Naive B cell (primary cell): ENCODE measurements around the gene MTHFD2L. TPM values are rescaled to one million over a fixed set of nuclear protein-coding genes. Genes with fewer than 3 reads are reported as not detected.

Experiments
- ATAC-seq, 2 donors: fragments of 150-1000 bp; cut with Tn5 transposase; 2 replicates each; pipeline ENCODE4 v1.10.0; 2021; ENCODE audit warnings: low read depth in 2 of 2, mild to moderate bottlenecking in 2 of 2, moderate library complexity in 2 of 2
- DNase-seq: peaks from one replicate; pipeline ENCODE4 v3.0.0; 2022
- H3K27ac Mint-ChIP-seq, 6 donors: one replicate each; pipeline ENCODE4 v1.8.0; 2020 to 2022; ENCODE audit warnings: mild to moderate bottlenecking in 6 of 6, mixed read lengths in 6 of 6, moderate library complexity in 5 of 6, inconsistent platforms in 2 of 6
- H3K27me3 Mint-ChIP-seq, 3 donors: one replicate each; pipeline ENCODE4 v1.8.0; 2021 to 2022; ENCODE audit warnings: mixed read lengths in 3 of 3, mild to moderate bottlenecking in 1 of 3
- H3K36me3 Mint-ChIP-seq, 2 donors: one replicate each; pipeline ENCODE4 v1.8.0; 2020 to 2022; ENCODE audit warnings: mixed read lengths in 2 of 2, inconsistent platforms in 1 of 2, mild to moderate bottlenecking in 1 of 2
- H3K4me1 Mint-ChIP-seq, 3 donors: one replicate each; pipeline ENCODE4 v1.8.0; 2020 to 2022; ENCODE audit warnings: mixed read lengths in 3 of 3, inconsistent platforms in 1 of 3, mild to moderate bottlenecking in 1 of 3, moderate library complexity in 1 of 3
- H3K4me3 Mint-ChIP-seq, 8 donors: one replicate each; pipeline ENCODE4 v1.8.0; 2020 to 2022; ENCODE audit warnings: mild to moderate bottlenecking in 8 of 8, mixed read lengths in 8 of 8, moderate library complexity in 8 of 8, inconsistent platforms in 2 of 8
- H3K9me3 Mint-ChIP-seq, 7 donors: one replicate each; pipeline ENCODE4 v1.8.0; 2020 to 2022; ENCODE audit warnings: mixed read lengths in 7 of 7, mild to moderate bottlenecking in 5 of 7, inconsistent platforms in 2 of 7, moderate library complexity in 1 of 7
- polyA plus RNA-seq, 6 donors: library from polyadenylated mRNA; unstranded; fragments of 300-500 nt; fragmentation: Illumina TruSeq; gene quantifications; one replicate each; pipeline ENCODE4 v1.2.3, GENCODE V29; 2021; ENCODE audit warnings: low read depth in 6 of 6

Gene MTHFD2L
- polyA plus RNA-seq, 6 donors from 2014 or later = 6.6 to 19.6 (median 8.1) TPM

DNA sequence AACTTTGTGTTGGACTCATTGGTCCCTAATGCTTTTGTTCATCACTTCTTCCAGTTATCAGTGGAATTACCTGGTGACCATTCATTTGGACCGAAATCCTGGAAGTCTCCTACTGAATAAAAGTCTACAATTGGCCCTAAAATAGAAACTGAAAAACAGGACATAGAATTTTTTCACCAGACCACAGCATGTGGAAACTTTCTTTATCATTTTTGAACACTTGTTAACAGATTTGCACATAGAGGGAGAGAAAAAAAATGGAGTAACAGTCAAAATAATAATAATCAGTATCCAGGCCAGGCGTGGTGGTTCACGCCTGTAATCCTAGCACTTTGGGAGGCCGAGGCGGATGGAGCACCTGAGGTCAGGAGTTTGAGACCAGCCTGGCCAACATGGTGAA, 157.5 kb downstream of the MTHFD2L start:
- Mint-ChIP-seq H3K4me3 (no peak overlapping the region), H3K9me3 (no peaks in the 10 kb centered on the region), H3K27ac (no peak overlapping the region), H3K36me3 (no peaks in the 10 kb centered on the region), H3K27me3 (peaks cover 0 to under 1% (median 0%) of the 10 kb centered on the region in 3 donors), H3K4me1 (no peaks in the 10 kb centered on the region)
- ATAC-seq = no peak
- no peak for DNase-seq

DNA sequence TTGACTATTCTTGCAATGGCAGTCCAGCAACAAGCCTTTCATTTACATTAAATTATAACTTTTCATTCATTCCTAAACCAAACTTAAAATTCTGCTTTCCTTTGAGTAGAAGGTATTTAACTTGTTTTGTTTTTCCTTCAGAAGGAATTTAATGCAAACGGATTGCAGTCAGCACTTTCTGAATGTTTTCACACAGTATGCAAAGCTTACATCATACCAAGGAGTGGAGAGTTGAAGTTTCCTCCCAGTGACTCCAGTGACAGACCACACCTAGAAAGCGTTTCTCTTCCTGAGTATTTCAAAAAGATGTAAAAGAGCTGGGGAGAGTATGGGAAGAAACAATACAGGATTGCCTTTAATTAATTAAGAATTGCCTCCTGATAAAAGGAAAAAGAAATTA, 158.5 kb downstream of the MTHFD2L start:
- ATAC-seq = no peak
- Mint-ChIP-seq H3K4me3 (peak overlapping the region in 1 of 8 donors; percentile 5), H3K9me3 (no peaks in the 10 kb centered on the region), H3K27ac (no peak overlapping the region), H3K4me1 (peaks cover 0 to 7% (median 0%) of the 10 kb centered on the region in 3 donors), H3K36me3 (no peaks in the 10 kb centered on the region), H3K27me3 (peaks cover 8 to 9% (median 9%) of the 10 kb centered on the region in 3 donors)
- no peak for DNase-seq

DNA sequence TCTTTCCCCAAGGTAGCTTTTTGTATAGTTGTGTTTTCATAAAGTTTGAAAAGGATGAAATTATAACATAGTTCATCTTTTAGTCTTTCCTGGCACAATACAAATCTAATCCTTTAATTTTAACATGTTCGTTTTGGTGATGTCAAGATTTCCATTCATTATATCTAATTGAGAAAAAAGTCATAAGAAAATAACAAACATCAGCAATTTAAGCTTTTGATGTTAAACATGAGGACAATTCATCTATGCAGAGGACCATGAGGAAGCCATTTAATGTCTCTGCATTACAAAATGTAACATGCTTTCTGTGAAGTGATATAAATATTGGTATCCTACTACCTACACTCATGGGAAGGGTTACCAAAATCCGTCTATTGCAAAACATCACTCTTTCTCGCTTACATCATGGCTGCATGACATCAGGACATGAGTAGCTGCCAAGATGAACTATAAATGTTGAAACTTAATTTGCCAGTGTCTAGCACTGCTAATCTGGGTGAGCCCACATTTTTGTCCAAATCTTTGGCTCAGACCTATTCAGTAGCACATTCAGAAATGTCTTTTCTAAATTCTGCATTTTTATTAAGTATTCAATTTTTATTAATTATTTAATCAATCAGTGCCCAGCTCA, 159.8 kb downstream of the MTHFD2L start:
- H3K9me3 Mint-ChIP-seq = no peaks in the 10 kb centered on the region
- peaks cover 8 to 14% (median 9%) of the 10 kb centered on the region in 3 donors for H3K27me3 Mint-ChIP-seq
- H3K4me3 Mint-ChIP-seq = no peak overlapping the region
- ATAC-seq = no peak
- H3K27ac Mint-ChIP-seq = no peak overlapping the region
- no peak for DNase-seq
- no peaks in the 10 kb centered on the region for H3K36me3 Mint-ChIP-seq
- H3K4me1 Mint-ChIP-seq = peaks cover 0 to 7% (median 0%) of the 10 kb centered on the region in 3 donors

DNA sequence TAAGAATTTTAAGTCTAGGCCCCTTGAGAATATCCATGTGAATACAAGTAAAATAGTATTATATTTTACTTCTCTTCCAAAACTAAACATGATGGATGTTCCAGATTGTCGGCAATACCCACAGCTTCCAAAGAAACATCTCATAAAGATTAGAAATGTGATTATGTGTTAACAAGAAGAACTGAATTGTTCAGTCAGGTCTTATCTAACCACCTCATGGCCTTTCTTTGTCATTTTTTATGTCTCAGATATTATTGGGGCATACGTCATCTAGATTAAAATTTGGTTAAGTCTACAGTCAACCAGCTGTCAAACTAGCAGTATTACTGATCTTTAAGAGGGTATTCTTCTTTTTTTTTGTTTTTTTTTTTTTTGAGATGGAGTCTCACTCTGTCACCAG, 160.4 kb downstream of the MTHFD2L start:
- Mint-ChIP-seq H3K27me3 (peaks cover 8 to 20% (median 13%) of the 10 kb centered on the region in 3 donors), H3K36me3 (no peaks in the 10 kb centered on the region), H3K27ac (no peak overlapping the region), H3K9me3 (no peaks in the 10 kb centered on the region), H3K4me3 (no peak overlapping the region), H3K4me1 (peaks cover 0 to 7% (median 0%) of the 10 kb centered on the region in 3 donors)
- ATAC-seq = no peak
- no peak for DNase-seq

DNA sequence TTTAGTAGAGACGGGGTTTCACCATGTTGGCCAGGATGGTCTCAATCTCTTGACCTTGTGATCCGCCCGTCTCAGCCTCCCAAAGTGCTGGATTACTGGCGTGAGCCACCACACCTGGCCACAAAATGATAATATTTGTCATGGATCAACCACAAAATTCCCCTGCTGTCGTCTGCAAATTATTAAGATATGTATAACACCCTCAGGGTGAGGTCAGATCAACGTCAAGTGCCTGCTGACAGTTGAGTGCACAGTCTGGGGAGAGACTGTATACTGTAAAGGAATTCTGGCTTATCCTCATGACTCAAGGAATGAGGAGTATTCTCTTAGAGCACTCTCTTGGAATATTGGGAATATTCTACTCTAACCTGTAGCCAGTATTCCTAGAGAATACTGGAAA, 161.6 kb downstream of the MTHFD2L start:
- H3K9me3 Mint-ChIP-seq = no peaks in the 10 kb centered on the region
- H3K36me3 Mint-ChIP-seq = no peaks in the 10 kb centered on the region
- peaks cover 0 to 7% (median 0%) of the 10 kb centered on the region in 3 donors for H3K4me1 Mint-ChIP-seq
- H3K27me3 Mint-ChIP-seq = peaks cover 14 to 31% (median 17%) of the 10 kb centered on the region in 3 donors
- no peak overlapping the region for H3K4me3 Mint-ChIP-seq
- DNase-seq (no peak), ATAC-seq (no peak)
- H3K27ac Mint-ChIP-seq = no peak overlapping the region

DNA sequence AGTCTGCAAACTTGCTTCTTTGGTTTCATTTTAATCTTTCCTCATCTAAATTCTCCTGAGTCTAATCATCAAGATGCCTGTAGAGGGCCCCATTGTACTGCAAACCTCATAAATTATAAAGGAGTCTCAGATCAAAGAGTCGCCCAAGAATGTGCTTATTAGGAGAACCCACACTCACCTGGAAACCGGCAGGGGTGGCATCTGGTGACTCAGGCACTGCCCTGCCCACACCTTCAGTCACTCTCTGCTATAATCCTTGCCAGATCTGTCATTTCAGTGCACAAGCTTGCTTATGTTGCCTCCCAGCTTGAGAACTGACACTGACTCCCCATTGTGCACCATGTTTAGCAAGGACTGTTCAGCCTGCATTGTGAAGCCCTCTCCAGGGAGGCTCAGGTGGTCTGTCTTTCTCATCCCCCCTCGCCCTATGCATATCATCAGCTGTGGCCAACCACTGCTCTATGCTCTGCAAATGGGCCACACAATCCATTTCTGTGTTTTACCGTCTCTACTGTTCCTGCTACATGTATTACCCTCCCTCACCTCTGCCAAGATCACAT, 162.7 kb downstream of the MTHFD2L start:
- H3K4me1 Mint-ChIP-seq = peaks cover 0 to 7% (median 0%) of the 10 kb centered on the region in 3 donors
- DNase-seq = no peak
- H3K9me3 Mint-ChIP-seq = no peaks in the 10 kb centered on the region
- no peak overlapping the region for H3K4me3 Mint-ChIP-seq
- peaks cover 14 to 31% (median 17%) of the 10 kb centered on the region in 3 donors for H3K27me3 Mint-ChIP-seq
- no peaks in the 10 kb centered on the region for H3K36me3 Mint-ChIP-seq
- peak; percentile 32 to 39 for ATAC-seq
- H3K27ac Mint-ChIP-seq = no peak overlapping the region

DNA sequence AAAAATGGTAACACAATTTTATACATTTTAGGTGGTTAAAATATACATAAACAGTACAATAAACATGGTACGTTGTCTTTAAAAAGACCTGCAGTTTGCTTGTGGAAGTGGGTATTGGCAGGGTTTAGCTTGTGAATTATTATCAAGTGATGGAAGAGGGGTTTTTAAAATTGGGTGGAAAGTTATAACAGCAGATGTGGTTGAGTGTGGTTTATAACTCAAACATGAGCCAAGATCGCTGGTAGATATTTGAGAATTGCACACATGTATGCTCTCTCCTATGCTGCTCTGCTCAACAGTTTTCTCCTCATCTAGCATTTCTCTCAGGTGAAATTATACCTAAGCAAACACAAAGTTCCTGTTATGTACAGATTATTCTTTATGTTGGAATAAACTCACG, 164.4 kb downstream of the MTHFD2L start:
- H3K27me3 Mint-ChIP-seq = peaks cover 14 to 31% (median 17%) of the 10 kb centered on the region in 3 donors
- no peaks in the 10 kb centered on the region for H3K9me3 Mint-ChIP-seq
- H3K36me3 Mint-ChIP-seq = no peaks in the 10 kb centered on the region
- ATAC-seq (no peak), DNase-seq (no peak)
- H3K4me3 Mint-ChIP-seq = no peak overlapping the region
- peaks cover 0 to 7% (median 0%) of the 10 kb centered on the region in 3 donors for H3K4me1 Mint-ChIP-seq
- no peak overlapping the region for H3K27ac Mint-ChIP-seq

DNA sequence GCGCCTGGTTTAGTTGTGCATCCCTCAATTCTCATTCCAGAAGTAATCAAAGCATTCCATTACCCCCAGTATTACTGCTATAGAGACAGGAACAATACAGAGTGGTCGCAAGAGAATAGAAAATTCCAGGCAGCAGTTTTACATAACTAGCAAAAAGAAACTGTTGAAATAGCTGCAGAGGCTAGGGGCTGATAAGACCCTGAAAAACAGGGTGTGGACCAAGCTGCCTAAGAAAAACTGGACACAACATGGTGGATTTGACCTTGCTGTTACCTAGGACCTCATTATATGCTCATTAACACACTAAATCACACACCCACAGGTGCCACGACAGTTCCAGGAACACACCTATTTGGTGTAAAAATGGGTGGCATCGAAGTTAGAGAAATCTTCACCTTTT, 165.7 kb downstream of the MTHFD2L start:
- DNase-seq (no peak), ATAC-seq (no peak)
- Mint-ChIP-seq H3K9me3 (no peaks in the 10 kb centered on the region), H3K4me3 (no peak overlapping the region), H3K36me3 (no peaks in the 10 kb centered on the region), H3K27ac (no peak overlapping the region), H3K4me1 (peaks cover 0 to 7% (median 0%) of the 10 kb centered on the region in 3 donors), H3K27me3 (peaks cover 16 to 41% (median 17%) of the 10 kb centered on the region in 3 donors)

DNA sequence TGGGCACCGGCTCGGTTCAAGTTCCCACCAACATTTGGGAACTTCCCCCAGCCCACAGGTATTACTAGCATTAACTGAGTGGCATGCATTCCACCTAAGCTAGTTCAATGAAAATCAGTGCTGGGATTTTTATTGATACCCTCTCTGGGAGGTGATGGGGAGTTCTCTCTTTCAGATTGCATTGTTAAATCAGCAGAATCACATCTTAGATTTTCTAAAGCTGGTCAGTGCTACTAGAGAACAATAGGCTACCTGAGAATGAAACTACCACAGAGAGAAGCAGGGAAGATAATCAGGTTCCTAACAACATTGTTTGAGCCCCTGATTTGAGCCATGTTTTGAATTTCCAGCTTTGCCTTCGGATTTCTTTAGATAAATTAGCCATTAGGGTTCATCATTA, 166.3 kb downstream of the MTHFD2L start:
- Mint-ChIP-seq H3K27me3 (peaks cover 17 to 46% (median 22%) of the 10 kb centered on the region in 3 donors), H3K4me3 (no peak overlapping the region)
- ATAC-seq = no peak

DNA sequence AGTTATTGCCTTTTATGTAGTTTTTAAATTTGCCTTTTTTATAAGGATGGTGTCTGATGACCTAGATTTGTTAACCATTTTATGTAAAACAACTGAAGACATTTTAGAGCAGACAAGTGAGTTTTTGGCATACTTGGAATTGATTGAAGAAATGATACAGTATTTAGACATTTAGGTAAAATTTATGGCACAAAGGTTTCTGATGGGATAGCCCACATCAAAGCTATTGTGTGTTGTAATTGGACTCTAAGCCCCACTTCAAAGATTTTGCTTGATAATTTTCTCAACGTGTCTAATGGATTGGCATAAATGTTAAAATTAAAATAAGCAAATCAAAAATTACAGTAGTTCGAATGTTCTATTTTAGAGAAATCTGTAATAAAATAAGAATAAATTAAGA, 168.0 kb downstream of the MTHFD2L start:
- Mint-ChIP-seq H3K4me3 (no peak overlapping the region), H3K9me3 (peaks cover 0 to 5% (median 0%) of the 10 kb centered on the region in 7 donors), H3K27ac (no peak overlapping the region), H3K4me1 (peaks cover 0 to 3% (median 0%) of the 10 kb centered on the region in 3 donors), H3K36me3 (no peaks in the 10 kb centered on the region), H3K27me3 (peaks cover 11 to 42% (median 19%) of the 10 kb centered on the region in 3 donors)
- DNase-seq = no peak
- no peak for ATAC-seq

More for the DNA sequence above, 166.3 kb downstream of the MTHFD2L start:
- H3K27ac Mint-ChIP-seq = no peak overlapping the region
- H3K9me3 Mint-ChIP-seq = peaks cover 0 to 4% (median 0%) of the 10 kb centered on the region in 7 donors
- DNase-seq = no peak
- H3K36me3 Mint-ChIP-seq = no peaks in the 10 kb centered on the region
- peaks cover 0 to 7% (median 0%) of the 10 kb centered on the region in 3 donors for H3K4me1 Mint-ChIP-seq

DNA sequence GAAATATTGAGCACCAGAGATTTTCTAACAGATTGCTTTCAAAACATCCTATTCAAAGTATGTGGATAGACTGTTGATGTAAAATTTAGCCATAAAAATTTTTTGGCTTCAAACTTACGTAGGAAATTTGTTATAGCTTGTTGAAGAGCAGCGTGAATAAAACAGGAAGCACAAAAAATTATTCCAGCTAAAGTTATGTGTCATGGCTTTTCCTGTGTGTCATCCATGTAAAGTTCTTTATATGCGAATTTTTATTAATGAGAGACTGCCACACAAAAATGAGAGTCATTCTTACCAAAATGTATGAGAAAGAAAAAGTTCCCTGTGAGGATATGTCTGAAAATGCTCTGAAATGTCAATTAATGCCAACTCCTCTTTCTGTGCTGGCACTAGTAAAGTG, 169.8 kb downstream of the MTHFD2L start:
- Mint-ChIP-seq H3K9me3 (peaks cover 0 to 5% (median 0%) of the 10 kb centered on the region in 7 donors), H3K4me3 (no peak overlapping the region), H3K27ac (no peak overlapping the region), H3K27me3 (peaks cover 7 to 32% (median 15%) of the 10 kb centered on the region in 3 donors), H3K36me3 (no peaks in the 10 kb centered on the region), H3K4me1 (no peaks in the 10 kb centered on the region)
- ATAC-seq (no peak), DNase-seq (no peak)

DNA sequence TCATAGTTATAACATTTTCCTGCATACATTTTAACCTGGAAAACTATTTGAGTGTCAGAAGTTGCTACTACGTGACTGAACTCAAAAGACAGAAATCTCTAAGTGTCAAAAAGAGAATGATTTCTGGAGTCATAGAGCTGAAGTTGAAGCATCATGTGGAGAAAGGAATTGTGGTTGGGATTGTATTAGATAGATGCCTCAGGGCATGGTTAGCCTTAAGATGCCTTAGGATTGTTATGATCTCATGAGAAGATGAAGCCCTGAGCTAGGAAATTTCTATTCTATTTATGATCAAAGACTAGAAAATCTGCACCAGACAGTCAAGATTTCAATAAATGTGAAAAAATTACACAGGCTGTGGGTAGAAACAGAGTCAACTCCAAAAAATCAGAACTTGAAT, 170.6 kb downstream of the MTHFD2L start:
- H3K9me3 Mint-ChIP-seq = peaks cover 0 to 5% (median 0%) of the 10 kb centered on the region in 7 donors
- no peak overlapping the region for H3K4me3 Mint-ChIP-seq
- H3K4me1 Mint-ChIP-seq = no peaks in the 10 kb centered on the region
- peaks cover 2 to 24% (median 15%) of the 10 kb centered on the region in 3 donors for H3K27me3 Mint-ChIP-seq
- H3K36me3 Mint-ChIP-seq = no peaks in the 10 kb centered on the region
- H3K27ac Mint-ChIP-seq = no peak overlapping the region
- DNase-seq = no peak
- no peak for ATAC-seq

DNA sequence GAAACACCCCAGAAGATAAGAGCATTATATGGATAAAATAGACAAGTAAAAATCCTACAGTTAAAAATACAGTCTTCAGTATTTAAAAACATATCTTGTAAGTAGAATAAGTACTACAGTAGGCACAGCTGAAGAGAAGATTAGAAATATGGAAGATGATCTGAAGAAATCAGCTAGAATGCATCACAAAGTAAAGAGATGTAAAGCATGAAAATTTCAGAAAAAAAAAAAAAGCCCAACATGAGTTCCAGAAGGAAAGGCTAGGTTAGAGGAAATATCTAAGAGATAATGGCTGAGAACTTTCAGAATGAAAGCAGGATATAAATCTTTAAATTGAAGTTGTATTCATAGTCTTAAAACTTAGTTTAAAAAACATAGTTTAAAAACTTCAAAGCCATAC, 171.4 kb downstream of the MTHFD2L start:
- Mint-ChIP-seq H3K9me3 (peaks cover 0 to 5% (median 0%) of the 10 kb centered on the region in 7 donors), H3K27ac (no peak overlapping the region), H3K36me3 (no peaks in the 10 kb centered on the region), H3K27me3 (peaks cover 0 to 20% (median 14%) of the 10 kb centered on the region in 3 donors), H3K4me1 (no peaks in the 10 kb centered on the region), H3K4me3 (no peak overlapping the region)
- ATAC-seq = no peak
- DNase-seq = no peak

DNA sequence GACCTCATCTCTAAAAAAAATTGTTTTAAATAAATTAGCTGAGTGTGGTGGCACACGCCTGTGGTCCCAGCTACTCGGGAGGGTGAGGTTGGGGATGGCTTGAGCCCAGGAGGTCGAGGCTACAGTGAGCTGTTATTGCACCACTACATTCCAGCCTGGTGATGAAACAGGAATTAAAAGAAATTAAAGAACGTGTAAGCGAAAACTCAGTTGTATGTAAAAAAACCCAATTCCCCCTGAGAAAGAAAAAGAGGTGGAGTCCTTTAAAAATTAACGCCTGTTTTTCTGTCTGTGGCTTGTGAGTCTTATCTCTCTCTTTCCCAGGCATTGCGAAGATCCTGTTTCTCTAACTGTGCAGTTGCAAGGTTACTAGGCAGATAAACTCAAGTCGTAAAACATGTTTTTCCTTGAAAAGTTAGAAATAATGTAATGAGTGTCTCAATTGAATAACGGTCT, 172.4 kb downstream of the MTHFD2L start:
- peaks cover 0 to 22% (median 16%) of the 10 kb centered on the region in 3 donors for H3K27me3 Mint-ChIP-seq
- DNase-seq (no peak), ATAC-seq (no peak)
- H3K4me1 Mint-ChIP-seq = peaks cover 0 to 1% (median 0%) of the 10 kb centered on the region in 3 donors
- no peak overlapping the region for H3K4me3 Mint-ChIP-seq
- no peak overlapping the region for H3K27ac Mint-ChIP-seq
- no peaks in the 10 kb centered on the region for H3K36me3 Mint-ChIP-seq
- H3K9me3 Mint-ChIP-seq = peaks cover 0 to 5% (median 0%) of the 10 kb centered on the region in 7 donors
